HCT116 (cell line): ENCODE results near the gene IL9. TPM values are rescaled to one million over a fixed set of nuclear protein-coding genes. Genes with fewer than 3 reads are reported as not detected.

Experiments used
- ATAC-seq: fragments of 200-7000 bp; cut with Tn5 transposase; 2 replicates; pipeline ENCODE4 v1.9.1; 2020; ENCODE audit warnings: mild to moderate bottlenecking, moderate library complexity
- BruUV-seq: library from RNA; stranded (reverse); fragments of 400-500 nt; replicated peaks from 2 replicates; lab custom pipeline; 2021; lab: Mats Ljungman, UMichigan
- CTCF ChIA-PET: fragments of 300-600 bp; sonication (Branson Sonifier 250); formaldehyde crosslinking; loops from one replicate; lab custom pipeline; 2021; ENCODE audit warnings: antibody characterized with exemption; lab: Charles Lee
- POLR2A ChIA-PET: fragments of 300-600, 350-600 bp; sonication (Branson Sonifier 250); formaldehyde crosslinking; loops from one replicate; lab custom pipeline; 2021; ENCODE audit warnings: antibody characterized with exemption; lab: Charles Lee
- RAD21 ChIA-PET, 2 experiments: fragments of 300-600 bp; sonication (Branson Sonifier 250); formaldehyde crosslinking; loops; one replicate each; lab custom pipeline; 2023; ENCODE audit warnings: low total read pairs in 2 of 2; ENCODE audit not compliant: uncharacterized antibody in 2 of 2, unreplicated experiment in 2 of 2, low non-redundant PET in 1 of 2; lab: Charles Lee
- DNase-seq: peaks from one replicate; pipeline ENCODE4 v3.0.0-alpha.2; 2010; ENCODE audit warnings: low read depth, low spot score
- H2AFZ ChIP-seq: fragments of 200-600 bp; shearing (Covaris generic), sonication (generic); 2 replicates; pipeline ENCODE4 v1.6.1; 2017; ENCODE audit warnings: low read depth, mixed run types, mixed read lengths, antibody characterized with exemption, low read length; ENCODE audit not compliant: poor library complexity, severe bottlenecking
- H3K27ac ChIP-seq: 2 replicates; pipeline ENCODE4 v1.5.1; 2012; ENCODE audit warnings: low read depth, low read length
- H3K27me3 ChIP-seq: fragments of 200-600 bp; sonication (generic); 2 replicates; pipeline ENCODE4 v1.6.1; 2016; ENCODE audit warnings: mixed run types, low read length, mixed read lengths; ENCODE audit not compliant: insufficient read depth
- H3K36me3 ChIP-seq, 2 experiments: fragments of 200-500 bp in 1 of 2; fragments of 200-600 bp in 1 of 2; sonication (Bioruptor generic) in 1 of 2; sonication (generic) in 1 of 2; 2 replicates each; pipeline versions ENCODE4 v1.5.1 to v1.6.1; 2014 to 2016; ENCODE audit warnings: low read length in 2 of 2, inconsistent platforms in 1 of 2, mixed read lengths in 1 of 2, mixed run types in 1 of 2; ENCODE audit not compliant: insufficient read depth in 2 of 2, control insufficient read depth in 1 of 2
- H3K4me1 ChIP-seq, 2 experiments: fragments of 200-600 bp in 1 of 2; sonication (generic) in 1 of 2; 2 replicates each; pipeline versions ENCODE4 v1.5.1 to v1.6.1; 2012 to 2017; ENCODE audit warnings: low read length in 2 of 2, inconsistent platforms in 1 of 2, mild to moderate bottlenecking in 1 of 2, mixed read lengths in 1 of 2, mixed run types in 1 of 2, moderate library complexity in 1 of 2; ENCODE audit not compliant: insufficient read depth in 2 of 2, control insufficient read depth in 1 of 2
- H3K4me2 ChIP-seq: fragments of 200-600 bp; sonication (generic); 2 replicates; pipeline ENCODE4 v1.6.1; 2017; ENCODE audit warnings: mixed run types, low read length, mixed read lengths
- H3K4me3 ChIP-seq, 2 experiments: fragments of 200-600 bp in 1 of 2; sonication (generic) in 1 of 2; replicated peaks in 1 of 2; 2 replicates each; pipeline ENCODE4 v1.5.1; 2011 to 2016; ENCODE audit warnings: low read length in 2 of 2, control low read depth in 1 of 2, low read depth in 1 of 2, mild to moderate bottlenecking in 1 of 2, mixed read lengths in 1 of 2, mixed run types in 1 of 2
- H3K79me2 ChIP-seq: fragments of 200-600 bp; sonication (generic); 2 replicates; pipeline ENCODE4 v1.6.1; 2017; ENCODE audit warnings: mild to moderate bottlenecking, mixed run types, low read length, moderate library complexity, mixed read lengths; ENCODE audit not compliant: insufficient read depth
- H3K9ac ChIP-seq: fragments of 200-600 bp; sonication (generic); 2 replicates; pipeline ENCODE4 v1.6.1; 2016; ENCODE audit warnings: low read length, mixed read lengths
- H3K9me2 ChIP-seq: fragments of 200-600 bp; sonication (generic), shearing (Covaris generic); 2 replicates; pipeline ENCODE4 v1.6.1; 2017; ENCODE audit warnings: mixed run types, mild to moderate bottlenecking, moderate library complexity; ENCODE audit not compliant: insufficient read depth
- H3K9me3 ChIP-seq, 2 experiments: fragments of 200-500 bp in 1 of 2; fragments of 200-600 bp in 1 of 2; sonication (Bioruptor generic) in 1 of 2; sonication (generic) in 1 of 2; 2 replicates each; pipeline ENCODE4 v1.6.1; 2014 to 2017; ENCODE audit warnings: low read length in 2 of 2, mixed read lengths in 2 of 2, inconsistent platforms in 1 of 2, low read depth in 1 of 2, mild to moderate bottlenecking in 1 of 2, mixed run types in 1 of 2, moderate library complexity in 1 of 2; ENCODE audit not compliant: control insufficient read depth in 1 of 2, insufficient read depth in 1 of 2
- H4K20me1 ChIP-seq: fragments of 200-600 bp; sonication (generic), shearing (Covaris generic); 2 replicates; pipeline ENCODE4 v1.6.1; 2017; ENCODE audit warnings: mixed run types, mild to moderate bottlenecking, moderate library complexity; ENCODE audit not compliant: insufficient read depth
- ATF3 ChIP-seq: IDR thresholded peaks from 2 replicates; pipeline ENCODE4 v1.6.1; 2012
- CBX3 ChIP-seq: IDR thresholded peaks from 2 replicates; pipeline ENCODE4 v1.6.1; 2012; ENCODE audit warnings: low read depth
- ELF1 ChIP-seq: IDR thresholded peaks from 2 replicates; pipeline ENCODE4 v1.6.1; 2012; ENCODE audit warnings: low read depth, borderline replicate concordance
- JUND ChIP-seq: IDR thresholded peaks from 2 replicates; pipeline ENCODE4 v1.6.1; 2012
- SRF ChIP-seq: IDR thresholded peaks from 2 replicates; pipeline ENCODE4 v1.6.1; 2012; ENCODE audit warnings: low read depth
- YY1 ChIP-seq: IDR thresholded peaks from 2 replicates; pipeline ENCODE4 v1.6.1; 2011; ENCODE audit warnings: low read length, low read depth, moderate library complexity, mild to moderate bottlenecking; ENCODE audit not compliant: insufficient replicate concordance; ENCODE audit errors: extremely low read depth
- intact Hi-C: fragments of 100-400 bp; cut with micrococcal nuclease; formaldehyde crosslinking; loops from 2 replicates; pipeline ENCODE4 v1.10.0; 2022
- total RNA-seq: library from RNA; stranded (reverse); gene quantifications from one replicate; pipeline ENCODE4 v1.2.1, GENCODE V29; 2021; ENCODE audit not compliant: unreplicated experiment
- TF ChIP-seq, protein P1 (sequence below): IDR thresholded peaks from 2 replicates; pipeline ENCODE4 v1.6.1; 2011; ENCODE audit warnings: mild to moderate bottlenecking, low read length, moderate library complexity; ENCODE audit not compliant: insufficient replicate concordance; ENCODE audit errors: extremely low read depth

IL9 gene
- total RNA-seq, 1 experiment from 2014 or later: not detected

GRCh38 chr5:135894789-135895188, 852 bp downstream of the IL9 start:
- no peak for ATAC-seq
- Histone ChIP-seq H3K9ac (no peak overlapping the region), H3K36me3 (no peaks in the 10 kb centered on the region), H3K27me3 (peaks cover 38% of the 10 kb centered on the region), H3K79me2 (no peaks in the 10 kb centered on the region), H3K27ac (no peak overlapping the region), H3K4me1 (no peaks in the 10 kb centered on the region), H3K9me2 (no peaks in the 10 kb centered on the region), H3K9me3 (no peaks in the 10 kb centered on the region), H3K4me3 (no peak overlapping the region), H3K4me2 (no peak overlapping the region), H4K20me1 (no peaks in the 10 kb centered on the region), H2AFZ (no peak overlapping the region)
- ChIA-PET POLR2A (no interaction called here), CTCF (interaction anchor here (1.9 kb wide), 1 partner anchor 163 kb away, joined by 6 read pairs; no protein-coding TSS in a partner anchor), RAD21 (no interaction called here)
- BruUV-seq: no TSS peak
- TF ChIP-seq ATF3: no peak
- TF ChIP-seq YY1: no peak
- no peak for TF ChIP-seq JUND
- no peak for TF ChIP-seq CBX3
- intact Hi-C loops: no loop called here
- no peak for DNase-seq

- ChIA-PET RAD21 (no interaction called here), POLR2A (no interaction called here), CTCF (interaction anchor here (1.9 kb wide), 1 partner anchor 164 kb away, joined by 6 read pairs; no protein-coding TSS in a partner anchor)
- Histone ChIP-seq H3K4me3 (no peak overlapping the region), H3K36me3 (no peaks in the 10 kb centered on the region), H3K79me2 (no peaks in the 10 kb centered on the region), H4K20me1 (no peaks in the 10 kb centered on the region), H2AFZ (no peak overlapping the region), H3K4me2 (no peak overlapping the region), H3K27me3 (peaks cover 33% of the 10 kb centered on the region), H3K9ac (no peak overlapping the region), H3K27ac (no peak overlapping the region), H3K4me1 (no peaks in the 10 kb centered on the region), H3K9me3 (no peaks in the 10 kb centered on the region), H3K9me2 (no peaks in the 10 kb centered on the region)
- ATAC-seq (no peak), DNase-seq (no peak)
- intact Hi-C loops: no loop called here
- BruUV-seq: no TSS peak
- no peak for TF ChIP-seq ELF1
- TF ChIP-seq, protein P1, sequence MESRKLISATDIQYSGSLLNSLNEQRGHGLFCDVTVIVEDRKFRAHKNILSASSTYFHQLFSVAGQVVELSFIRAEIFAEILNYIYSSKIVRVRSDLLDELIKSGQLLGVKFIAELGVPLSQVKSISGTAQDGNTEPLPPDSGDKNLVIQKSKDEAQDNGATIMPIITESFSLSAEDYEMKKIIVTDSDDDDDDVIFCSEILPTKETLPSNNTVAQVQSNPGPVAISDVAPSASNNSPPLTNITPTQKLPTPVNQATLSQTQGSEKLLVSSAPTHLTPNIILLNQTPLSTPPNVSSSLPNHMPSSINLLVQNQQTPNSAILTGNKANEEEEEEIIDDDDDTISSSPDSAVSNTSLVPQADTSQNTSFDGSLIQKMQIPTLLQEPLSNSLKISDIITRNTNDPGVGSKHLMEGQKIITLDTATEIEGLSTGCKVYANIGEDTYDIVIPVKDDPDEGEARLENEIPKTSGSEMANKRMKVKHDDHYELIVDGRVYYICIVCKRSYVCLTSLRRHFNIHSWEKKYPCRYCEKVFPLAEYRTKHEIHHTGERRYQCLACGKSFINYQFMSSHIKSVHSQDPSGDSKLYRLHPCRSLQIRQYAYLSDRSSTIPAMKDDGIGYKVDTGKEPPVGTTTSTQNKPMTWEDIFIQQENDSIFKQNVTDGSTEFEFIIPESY: no peak
- TF ChIP-seq SRF: no peak
Measured at GRCh38 chr5:135894276-135894675, 1.4 kb downstream of the IL9 start.
